GM21825 (cell line): ENCODE measurements around the gene CSNK2A1.

Experiments used
- ATAC-seq: cut with Tn5 transposase; IDR thresholded peaks from one replicate; pipeline ENCODE4 v1.9.1; 2021; ENCODE audit warnings: mild to moderate bottlenecking, moderate library complexity; ENCODE audit not compliant: unreplicated experiment

Gene CSNK2A1

GRCh38 chr20:433300-433975, 110.2 kb downstream of the CSNK2A1 start:
- ATAC-seq: peak; percentile 76

- no peak for ATAC-seq
Measured at GRCh38 chr20:432677-433299, 110.8 kb downstream of the CSNK2A1 start.

- ATAC-seq: no peak
Measured at GRCh38 chr20:432208-432607, 111.4 kb downstream of the CSNK2A1 start.

- ATAC-seq: no peak
Measured at GRCh38 chr20:431012-431904, 112.3 kb downstream of the CSNK2A1 start.

GRCh38 chr20:430091-430999, 113.2 kb downstream of the CSNK2A1 start:
- no peak for ATAC-seq

GRCh38 chr20:428658-429200, 114.9 kb downstream of the CSNK2A1 start:
- ATAC-seq: no peak

GRCh38 chr20:427849-428657, 115.5 kb downstream of the CSNK2A1 start:
- ATAC-seq: no peak

- ATAC-seq: no peak
Measured at GRCh38 chr20:427401-427800, 116.2 kb downstream of the CSNK2A1 start.

GRCh38 chr20:426566-426965, 117.0 kb downstream of the CSNK2A1 start:
- ATAC-seq: no peak
